Activated CD8-positive, alpha-beta memory T cell treated with anti-CD3 and anti-CD28 coated beads for 24 hours (primary cell): Measurements from ENCODE around the gene FAM222B.

Source experiments
- DNase-seq: peaks from one replicate; pipeline ENCODE4 v3.0.0-alpha.2; 2020

FAM222B gene

GRCh38 chr17:28763137-28763799 lies 79.3 kb downstream of the FAM222B start:
- no peak for DNase-seq

GRCh38 chr17:28760601-28761562 lies 81.7 kb downstream of the FAM222B start:
- no peak for DNase-seq

GRCh38 chr17:28759256-28759865 lies 83.2 kb downstream of the FAM222B start:
- no peak for DNase-seq

GRCh38 chr17:28758411-28759121 lies 84.0 kb downstream of the FAM222B start:
- no peak for DNase-seq

GRCh38 chr17:28756049-28756804 lies 86.4 kb downstream of the FAM222B start:
- no peak for DNase-seq

GRCh38 chr17:28755486-28755885 lies 87.1 kb downstream of the FAM222B start:
- no peak for DNase-seq

- DNase-seq, result no peak
Measured at GRCh38 chr17:28751600-28752366, 90.8 kb downstream of the FAM222B start.

GRCh38 chr17:28750178-28751047 lies 92.2 kb downstream of the FAM222B start:
- DNase-seq, result peak; percentile 93

- no peak for DNase-seq
Measured at GRCh38 chr17:28749516-28750177, 92.9 kb downstream of the FAM222B start.

GRCh38 chr17:28748852-28749515 lies 93.6 kb downstream of the FAM222B start:
- no peak for DNase-seq

GRCh38 chr17:28747801-28748750 lies 94.5 kb downstream of the FAM222B start:
- no peak for DNase-seq

GRCh38 chr17:28747051-28747691 lies 95.4 kb downstream of the FAM222B start:
- no peak for DNase-seq

GRCh38 chr17:28746611-28747050 lies 96.0 kb downstream of the FAM222B start:
- no peak for DNase-seq

GRCh38 chr17:28745786-28746411 lies 96.7 kb downstream of the FAM222B start:
- DNase-seq, result no peak

GRCh38 chr17:28744972-28745785 lies 97.4 kb downstream of the FAM222B start:
- peak; percentile 77 for DNase-seq
